T-helper 2 cell treated with Interferon-gamma antibody and Interleukin-4, amounts not matched to agents 100 ng/mL and 5 ng/mL, for 36 hours (primary cell): Measurements from ENCODE around the gene TRIM10. TPM values are rescaled to one million over a fixed set of nuclear protein-coding genes. Genes with fewer than 3 reads are reported as not detected.

Experiments used
- intact Hi-C: fragments of 100-400 bp; cut with micrococcal nuclease; formaldehyde crosslinking; loops from one replicate; pipeline ENCODE4 v1.15.1; 2023
- total RNA-seq: library from RNA; stranded (reverse); gene quantifications from 2 replicates; pipeline ENCODE4 v1.2.3, GENCODE V29; 2022

The TRIM10 gene, protein sequence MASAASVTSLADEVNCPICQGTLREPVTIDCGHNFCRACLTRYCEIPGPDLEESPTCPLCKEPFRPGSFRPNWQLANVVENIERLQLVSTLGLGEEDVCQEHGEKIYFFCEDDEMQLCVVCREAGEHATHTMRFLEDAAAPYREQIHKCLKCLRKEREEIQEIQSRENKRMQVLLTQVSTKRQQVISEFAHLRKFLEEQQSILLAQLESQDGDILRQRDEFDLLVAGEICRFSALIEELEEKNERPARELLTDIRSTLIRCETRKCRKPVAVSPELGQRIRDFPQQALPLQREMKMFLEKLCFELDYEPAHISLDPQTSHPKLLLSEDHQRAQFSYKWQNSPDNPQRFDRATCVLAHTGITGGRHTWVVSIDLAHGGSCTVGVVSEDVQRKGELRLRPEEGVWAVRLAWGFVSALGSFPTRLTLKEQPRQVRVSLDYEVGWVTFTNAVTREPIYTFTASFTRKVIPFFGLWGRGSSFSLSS
- total RNA-seq = 0.05 TPM in 1 of 2 replicates, not detected in the other

GRCh38 chr6:30160785-30161531, at the start of gene TRIM10:
TRIM10 (minus strand) TSS chr6:30161211; CDS start chr6:30160858, 353 bp downstream.
- intact Hi-C loops = no loop called here

- intact Hi-C loops = no loop called here
These were observed 46.7 kb upstream of the TRIM10 start for GRCh38 chr6:30207619-30208295.

DNA sequence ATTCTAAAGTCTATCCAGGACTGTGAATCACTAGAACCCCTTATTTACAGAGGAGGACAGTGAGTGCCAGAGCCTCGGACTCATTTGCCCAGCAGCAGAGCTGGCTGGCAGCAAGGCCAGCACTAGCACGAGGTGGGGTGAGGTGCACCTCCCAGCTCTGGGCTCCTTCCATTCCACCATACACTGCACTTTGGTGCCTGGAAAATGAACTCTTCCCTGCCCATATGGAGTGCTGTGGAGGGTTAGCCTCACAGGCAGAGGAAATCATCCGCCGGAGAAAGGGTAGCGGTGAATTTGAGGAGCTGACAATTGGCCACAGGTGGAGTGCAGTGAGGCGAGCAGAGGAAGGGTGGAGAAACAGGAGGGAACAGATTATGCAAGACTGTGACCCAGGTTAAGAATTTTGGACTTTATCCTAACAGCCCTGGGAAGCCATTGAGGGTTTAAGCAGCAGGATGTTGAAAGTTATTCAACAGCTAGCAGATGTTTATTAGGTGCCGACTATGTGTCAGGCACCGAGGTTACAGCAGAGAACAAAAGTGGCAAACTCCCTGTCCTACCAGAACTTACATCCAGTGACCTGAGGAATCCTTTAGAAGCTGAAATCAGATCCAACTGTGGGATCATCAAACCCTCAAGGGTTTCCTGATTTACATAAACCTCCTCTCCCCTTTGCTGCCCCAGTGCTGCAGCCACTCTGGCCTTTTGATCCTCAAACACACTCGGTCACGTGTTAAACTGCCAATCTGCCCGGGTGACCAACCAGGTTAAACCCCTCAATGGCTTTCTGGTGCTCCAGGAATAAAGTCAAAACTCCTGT, 46.0 kb upstream of the TRIM10 start:
- intact Hi-C loops = no loop called here

DNA sequence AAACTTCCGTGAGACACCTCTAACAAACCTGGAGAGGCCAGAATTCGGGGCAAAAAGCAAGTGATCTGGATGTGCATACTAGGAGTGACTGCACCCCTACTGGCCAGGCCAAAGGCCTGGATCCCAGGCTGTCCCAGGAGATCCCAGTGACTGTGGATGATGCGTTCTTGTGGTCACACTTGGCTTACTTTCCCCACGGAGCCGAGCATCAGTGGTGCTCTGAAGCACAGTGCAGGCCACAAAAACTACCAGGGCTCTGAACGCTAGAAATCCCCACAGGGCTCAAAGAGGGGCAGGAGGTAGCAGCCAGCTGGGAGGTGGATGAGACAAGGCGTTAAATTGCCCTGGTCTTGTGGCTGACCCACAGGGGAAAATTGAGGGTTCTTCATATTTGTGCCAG, 45.1 kb upstream of the TRIM10 start:
- intact Hi-C loops = no loop called here

DNA sequence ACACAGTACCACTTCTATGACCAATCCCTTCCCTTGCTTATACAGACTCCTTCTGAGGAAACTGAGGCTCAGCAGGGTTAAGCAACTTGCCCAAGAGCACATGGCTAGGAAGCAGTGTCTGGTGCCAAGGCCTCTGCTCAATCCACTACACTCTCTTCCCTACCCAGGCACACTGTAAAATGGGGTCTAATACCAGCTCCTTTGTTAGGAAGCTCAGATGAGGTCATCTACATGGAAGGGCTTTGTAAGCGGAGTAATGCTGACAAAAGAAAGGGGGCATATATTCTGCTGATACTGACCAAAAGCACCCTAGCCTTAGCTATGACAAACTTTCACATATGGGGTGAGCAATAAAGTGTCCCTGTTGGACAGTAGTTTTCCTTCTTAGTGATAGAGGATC, 43.1 kb upstream of the TRIM10 start:
- intact Hi-C loops = no loop called here

DNA sequence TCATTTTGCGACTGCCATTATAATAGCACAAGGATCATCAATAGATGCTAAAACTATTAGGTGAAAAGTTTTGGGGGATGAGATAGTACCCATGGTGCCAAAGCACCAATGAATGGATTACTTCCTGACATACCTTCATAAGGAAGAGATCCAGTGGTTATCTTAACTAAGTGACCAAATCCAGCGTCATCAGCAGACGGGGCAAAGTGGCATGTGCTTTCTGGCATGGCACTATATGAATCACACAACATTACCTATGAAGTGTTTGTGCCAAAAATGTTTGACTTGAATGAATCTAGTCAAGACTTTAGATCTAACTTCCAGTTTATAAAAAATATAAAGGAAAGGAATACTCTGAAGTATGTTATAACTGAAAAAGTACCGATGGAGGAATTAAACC, 41.4 kb upstream of the TRIM10 start:
- intact Hi-C loops = no loop called here

DNA sequence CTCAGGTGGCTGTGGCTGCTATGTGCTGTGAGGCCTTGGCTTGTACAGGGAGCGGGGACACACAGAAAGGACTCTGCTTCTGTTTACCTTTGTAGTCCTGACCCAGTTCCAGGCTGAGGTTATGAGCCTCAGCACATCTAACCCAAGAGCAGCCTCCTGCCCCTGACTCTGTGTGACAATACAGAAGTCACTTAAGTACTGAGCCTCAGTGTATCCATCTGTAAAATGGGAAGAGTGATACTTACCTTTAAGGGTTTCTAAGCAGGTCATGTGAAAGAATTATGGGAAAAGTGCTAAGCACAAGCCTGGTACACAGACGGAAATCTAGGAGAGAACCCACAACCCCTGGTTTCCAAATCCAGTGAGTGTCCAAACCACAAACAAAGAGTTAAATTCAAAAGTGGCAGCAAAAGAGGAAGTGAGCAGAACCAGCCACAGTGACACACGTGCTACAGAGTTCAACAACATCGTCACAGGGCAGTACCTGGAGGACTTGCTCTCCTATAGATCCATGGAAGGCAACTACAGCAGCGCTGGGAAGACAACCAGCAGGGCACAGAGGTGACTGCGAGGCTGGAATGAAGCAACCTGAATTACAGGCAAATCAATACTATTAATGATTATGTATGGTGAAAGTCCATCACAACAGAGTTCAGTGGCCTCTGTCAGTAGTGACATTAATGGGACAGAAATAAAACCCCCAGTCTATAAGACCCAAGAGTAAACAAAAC, 39.7 kb upstream of the TRIM10 start:
- intact Hi-C loops = no loop called here

- intact Hi-C loops = no loop called here
These were observed 37.4 kb upstream of the TRIM10 start for GRCh38 chr6:30198166-30199084.

- intact Hi-C loops = no loop called here
These were observed 35.4 kb upstream of the TRIM10 start for GRCh38 chr6:30196376-30196775.

DNA sequence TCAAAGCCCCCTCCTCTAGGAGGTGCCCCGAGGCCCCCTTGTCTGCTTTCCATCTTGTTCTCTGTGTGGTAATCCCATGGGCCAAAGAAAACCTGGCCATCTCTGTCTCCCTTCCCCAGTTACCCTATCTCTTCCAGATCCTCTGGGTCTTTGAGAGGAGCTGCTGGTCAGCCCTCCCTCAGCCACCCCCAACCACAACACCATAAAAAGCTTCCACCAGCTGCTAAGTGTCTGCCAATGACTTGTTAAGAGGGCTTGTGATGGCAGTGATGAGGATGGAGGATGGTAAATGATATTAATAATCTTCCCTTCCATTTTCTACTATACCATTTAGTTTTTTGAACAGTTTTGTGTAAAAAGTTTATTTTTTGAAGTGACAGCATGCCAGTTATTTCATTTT, 34.9 kb upstream of the TRIM10 start:
- intact Hi-C loops = no loop called here

DNA sequence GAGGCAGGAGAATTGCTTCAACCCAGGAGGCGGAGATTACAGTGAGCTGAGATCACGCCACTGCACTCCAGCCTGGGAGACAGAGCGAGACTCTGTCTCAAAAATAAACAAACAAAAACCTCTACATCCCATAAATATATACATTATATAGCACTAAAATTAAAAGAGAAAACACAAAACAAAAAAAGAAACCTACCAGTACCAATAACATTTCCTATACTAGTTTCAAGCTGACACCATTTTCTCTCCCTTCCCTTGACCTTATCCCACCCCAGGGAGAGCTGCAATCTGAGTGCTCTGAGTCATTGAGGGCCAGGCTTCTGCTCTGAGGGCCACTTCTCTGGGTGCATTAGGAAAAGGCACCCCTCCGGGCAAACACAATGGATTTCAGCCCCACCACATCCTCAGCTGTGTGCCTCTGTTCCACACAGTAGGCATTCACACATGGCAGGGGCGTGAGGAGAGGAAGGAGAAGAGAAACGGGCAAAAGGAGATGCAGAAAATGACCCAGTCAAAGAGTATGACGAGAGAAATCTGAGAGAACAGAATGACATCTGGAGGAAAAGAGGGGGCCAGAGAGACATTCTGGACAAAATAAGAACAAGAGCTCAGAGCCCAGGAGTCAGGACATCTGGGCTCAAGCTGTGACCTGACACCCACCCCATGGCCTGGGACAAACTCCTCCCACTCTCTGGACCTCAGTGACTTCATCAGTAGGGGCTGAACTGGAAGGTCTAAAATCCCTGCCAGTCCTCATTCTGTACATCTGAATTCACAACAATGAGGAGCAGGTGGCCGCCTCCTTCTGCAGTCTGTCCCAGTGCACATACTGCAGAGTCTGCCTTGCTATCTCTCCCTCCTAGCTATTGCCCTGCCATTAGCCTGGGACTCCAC, 34.0 kb upstream of the TRIM10 start:
- intact Hi-C loops = no loop called here

DNA sequence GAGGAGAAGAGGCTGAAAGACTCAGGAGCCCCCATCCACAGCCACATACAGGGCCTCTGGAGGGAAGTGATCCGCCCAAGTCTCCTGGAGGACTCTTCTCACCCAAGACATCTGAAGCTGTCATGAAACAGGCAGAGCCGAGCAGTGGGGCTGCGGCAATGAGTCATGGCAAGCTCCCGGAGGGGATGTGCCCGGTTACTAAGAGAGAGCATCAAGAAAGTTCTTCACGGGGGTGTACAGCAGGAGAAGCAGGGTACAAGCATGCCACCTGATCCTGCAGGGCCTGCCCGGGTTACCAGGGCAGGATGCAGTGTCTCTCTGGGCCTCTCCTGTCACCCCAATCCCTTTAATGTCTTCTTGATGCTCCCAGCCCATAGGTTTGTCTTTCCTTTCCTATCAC, 31.1 kb upstream of the TRIM10 start:
- intact Hi-C loops = no loop called here

GRCh38 chr6:30188541-30188940, 27.5 kb upstream of the TRIM10 start:
- intact Hi-C loops = no loop called here

- intact Hi-C loops = no loop called here
These were observed 25.0 kb upstream of the TRIM10 start for GRCh38 chr6:30185846-30186484.

DNA sequence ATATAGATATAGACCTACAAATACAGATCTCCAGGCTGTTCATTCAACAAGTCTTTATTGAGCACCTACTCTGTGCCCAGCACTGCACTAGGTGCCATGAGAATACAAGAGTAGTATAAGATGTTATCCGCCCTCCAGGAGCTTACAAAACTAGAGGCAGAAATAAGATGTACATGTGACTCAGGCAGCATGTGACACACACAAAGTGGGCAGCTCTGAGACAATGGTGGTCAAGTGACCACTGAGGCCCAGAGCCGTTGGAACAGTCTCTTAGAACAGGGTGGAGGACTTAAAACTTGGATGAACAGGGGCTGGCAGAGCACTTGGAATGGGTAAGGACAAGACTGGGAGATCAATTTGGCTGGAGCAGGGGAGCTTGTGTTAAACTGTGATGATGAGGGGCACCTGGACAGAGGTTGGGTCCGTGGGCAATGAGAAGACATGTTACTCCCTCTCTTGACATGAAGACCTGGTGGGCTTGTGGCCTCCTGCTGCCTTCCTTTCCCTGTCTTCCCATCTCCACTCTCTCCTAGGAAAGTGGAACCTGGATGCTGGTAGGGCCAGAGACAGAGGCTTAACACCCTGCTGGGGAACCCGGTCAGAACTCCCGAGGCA, 23.5 kb upstream of the TRIM10 start:
- intact Hi-C loops = no loop called here

DNA sequence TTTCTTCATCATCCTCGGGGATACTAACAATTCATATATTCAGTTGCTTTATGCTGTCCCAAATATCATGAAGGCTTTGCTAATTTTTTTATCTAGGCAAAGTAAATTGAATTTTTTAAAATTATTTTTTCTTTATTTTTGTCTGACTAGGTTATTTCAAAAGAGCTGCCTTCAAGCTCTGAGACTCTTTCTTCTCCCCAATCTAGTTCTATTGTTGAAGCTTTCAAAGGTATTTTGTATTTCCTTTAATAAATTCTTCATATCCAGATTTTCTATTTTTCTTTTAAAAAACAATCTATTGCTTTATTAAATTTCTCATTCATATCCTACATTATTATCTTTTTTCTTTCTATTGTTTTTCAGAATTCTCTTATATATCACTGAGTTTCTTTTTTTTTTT, 19.1 kb upstream of the TRIM10 start:
- intact Hi-C loops = no loop called here

- intact Hi-C loops = no loop called here
These were observed 17.8 kb upstream of the TRIM10 start for GRCh38 chr6:30178837-30179236.
